ENCODE results near the gene PPP1R7.

The PPP1R7 gene

GRCh38 chr2:241120440-241120839, 29.8 kb upstream of the PPP1R7 start:
- no peak for DNase-seq (ENCODE audit: low read depth)

GRCh38 chr2:241121008-241121407, 29.3 kb upstream of the PPP1R7 start:
- DNase-seq (ENCODE audit: low read depth), result no peak

- DNase-seq (ENCODE audit: low read depth), result no peak
Measured at GRCh38 chr2:241122376-241123002, 27.8 kb upstream of the PPP1R7 start.

- DNase-seq (ENCODE audit: low read depth), result no peak
Measured at GRCh38 chr2:241123816-241124536, 26.3 kb upstream of the PPP1R7 start.

- no peak for DNase-seq (ENCODE audit: low read depth)
Measured at GRCh38 chr2:241125626-241126025, 24.6 kb upstream of the PPP1R7 start.

GRCh38 chr2:241126201-241126611, 24.1 kb upstream of the PPP1R7 start:
- DNase-seq (ENCODE audit: low read depth), result no peak

GRCh38 chr2:241126771-241127202, 23.5 kb upstream of the PPP1R7 start:
- no peak for DNase-seq (ENCODE audit: low read depth)

GRCh38 chr2:241128266-241128665, 22.0 kb upstream of the PPP1R7 start:
- DNase-seq (ENCODE audit: low read depth), result no peak

GRCh38 chr2:241129086-241129871, 21.0 kb upstream of the PPP1R7 start:
- DNase-seq (ENCODE audit: low read depth), result no peak

GRCh38 chr2:241130316-241130715, 20.0 kb upstream of the PPP1R7 start:
- no peak for DNase-seq (ENCODE audit: low read depth)

- no peak for DNase-seq (ENCODE audit: low read depth)
Measured at GRCh38 chr2:241131531-241131930, 18.7 kb upstream of the PPP1R7 start.

GRCh38 chr2:241132538-241133435, 17.5 kb upstream of the PPP1R7 start:
- no peak for DNase-seq (ENCODE audit: low read depth)

GRCh38 chr2:241133436-241133820, 16.8 kb upstream of the PPP1R7 start:
- no peak for DNase-seq (ENCODE audit: low read depth)

- no peak for DNase-seq (ENCODE audit: low read depth)
Measured at GRCh38 chr2:241134711-241135110, 15.6 kb upstream of the PPP1R7 start.

GRCh38 chr2:241135737-241136136, 14.5 kb upstream of the PPP1R7 start:
- no peak for DNase-seq (ENCODE audit: low read depth)

- DNase-seq (ENCODE audit: low read depth), result no peak
Measured at GRCh38 chr2:241136191-241136590, 14.1 kb upstream of the PPP1R7 start.

- DNase-seq (ENCODE audit: low read depth), result no peak
Measured at GRCh38 chr2:241136661-241137260, 13.5 kb upstream of the PPP1R7 start.

- DNase-seq (ENCODE audit: low read depth), result no peak
Measured at GRCh38 chr2:241137276-241138190, 12.7 kb upstream of the PPP1R7 start.

GRCh38 chr2:241138471-241138870, 11.8 kb upstream of the PPP1R7 start:
- DNase-seq (ENCODE audit: low read depth), result no peak

Measured in CMK (cell line).